Breast epithelium (tissue), 3 donors: ENCODE measurements around the gene PLEKHM3.

Experiments
- POLR2A ChIP-seq: fragments of 450-650 bp; IDR thresholded peaks from one replicate; pipeline ENCODE4 v1.6.1; 2016; ENCODE audit warnings: antibody characterized with exemption, mild to moderate bottlenecking, moderate library complexity
- POLR2AphosphoS5 ChIP-seq, 3 donors: sonication (generic); formaldehyde crosslinking; IDR thresholded peaks; one replicate each; pipeline ENCODE4 v1.6.1; 2017; ENCODE audit warnings: antibody characterized with exemption in 3 of 3
- TF ChIP-seq, protein P1 (sequence below), 3 donors: fragments of 450-650 bp; IDR thresholded peaks; one replicate each; pipeline ENCODE4 v1.5.1; 2016 to 2017; ENCODE audit warnings: antibody characterized with exemption in 3 of 3, mild to moderate bottlenecking in 3 of 3, moderate library complexity in 3 of 3

- TF ChIP-seq, protein P1, sequence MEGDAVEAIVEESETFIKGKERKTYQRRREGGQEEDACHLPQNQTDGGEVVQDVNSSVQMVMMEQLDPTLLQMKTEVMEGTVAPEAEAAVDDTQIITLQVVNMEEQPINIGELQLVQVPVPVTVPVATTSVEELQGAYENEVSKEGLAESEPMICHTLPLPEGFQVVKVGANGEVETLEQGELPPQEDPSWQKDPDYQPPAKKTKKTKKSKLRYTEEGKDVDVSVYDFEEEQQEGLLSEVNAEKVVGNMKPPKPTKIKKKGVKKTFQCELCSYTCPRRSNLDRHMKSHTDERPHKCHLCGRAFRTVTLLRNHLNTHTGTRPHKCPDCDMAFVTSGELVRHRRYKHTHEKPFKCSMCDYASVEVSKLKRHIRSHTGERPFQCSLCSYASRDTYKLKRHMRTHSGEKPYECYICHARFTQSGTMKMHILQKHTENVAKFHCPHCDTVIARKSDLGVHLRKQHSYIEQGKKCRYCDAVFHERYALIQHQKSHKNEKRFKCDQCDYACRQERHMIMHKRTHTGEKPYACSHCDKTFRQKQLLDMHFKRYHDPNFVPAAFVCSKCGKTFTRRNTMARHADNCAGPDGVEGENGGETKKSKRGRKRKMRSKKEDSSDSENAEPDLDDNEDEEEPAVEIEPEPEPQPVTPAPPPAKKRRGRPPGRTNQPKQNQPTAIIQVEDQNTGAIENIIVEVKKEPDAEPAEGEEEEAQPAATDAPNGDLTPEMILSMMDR (IDR thresholded peaks at IDR 0.05), result no peak
- TF ChIP-seq POLR2A (no peak), POLR2AphosphoS5 (IDR thresholded peaks at IDR 0.05) (no peak)
Measured at GRCh38 chr2:207779523-207779922, 245.8 kb downstream of the PLEKHM3 start.
